IMR-90 (cell line): Measurements from ENCODE around the gene ANKRD52. TPM values are rescaled to one million over a fixed set of nuclear protein-coding genes. Genes with fewer than 3 reads are reported as not detected.

Experiments used
- ATAC-seq: fragments of 200-7000 bp; cut with Tn5 transposase; 2 replicates; pipeline ENCODE4 v1.9.1; 2020; ENCODE audit warnings: low read depth, mild to moderate bottlenecking, moderate library complexity
- BruUV-seq: library from RNA; stranded (reverse); fragments of 400-500 nt; replicated peaks from 2 replicates; lab custom pipeline; 2021; lab: Mats Ljungman, UMichigan
- CTCF ChIA-PET: fragments of 300-600 bp; formaldehyde crosslinking; extraction: SDS; loops from one replicate; lab custom pipeline; 2021; ENCODE audit warnings: antibody characterized with exemption; lab: Yijun Ruan, JAX
- POLR2A ChIA-PET: fragments of 300-600 bp; sonication (Branson Sonifier 250); formaldehyde crosslinking; loops from one replicate; lab custom pipeline; 2022; ENCODE audit warnings: antibody characterized with exemption; ENCODE audit not compliant: unreplicated experiment; lab: Charles Lee
- DNase-seq: peaks from one replicate; pipeline ENCODE4 v3.0.0; 2013
- H2AFZ ChIP-seq: replicated peaks from 2 replicates; pipeline ENCODE3; 2013; ENCODE audit warnings: low read length, mild to moderate bottlenecking; ENCODE audit not compliant: poor library complexity
- H2AK5ac ChIP-seq: 2 replicates; pipeline ENCODE4 v1.6.1; 2013; ENCODE audit warnings: low read depth, low read length, inconsistent platforms
- H2AK9ac ChIP-seq: replicated peaks from 2 replicates; pipeline ENCODE3; 2013; ENCODE audit warnings: mild to moderate bottlenecking, low read depth, low read length, moderate library complexity; ENCODE audit not compliant: poor library complexity
- H2BK120ac ChIP-seq: 2 replicates; pipeline ENCODE4 v1.6.1; 2013; ENCODE audit warnings: low read depth, low read length, inconsistent platforms
- H2BK15ac ChIP-seq: 3 replicates; pipeline ENCODE4 v1.6.1; 2013; ENCODE audit warnings: low read depth, low read length, inconsistent platforms
- H2BK20ac ChIP-seq: 2 replicates; pipeline ENCODE4 v1.6.1; 2013; ENCODE audit warnings: low read depth, mild to moderate bottlenecking, inconsistent platforms, low read length, moderate library complexity
- H2BK5ac ChIP-seq: 2 replicates; pipeline ENCODE4 v1.6.1; 2013; ENCODE audit warnings: mild to moderate bottlenecking, low read depth, low read length, inconsistent platforms; ENCODE audit not compliant: poor library complexity, severe bottlenecking
- H3K14ac ChIP-seq: replicated peaks from 2 replicates; pipeline ENCODE4 v1.6.1; 2013; ENCODE audit warnings: low read depth, low read length, inconsistent platforms
- H3K18ac ChIP-seq: 2 replicates; pipeline ENCODE4 v1.6.1; 2013; ENCODE audit warnings: low read depth, low read length, control low read depth
- H3K23ac ChIP-seq: 2 replicates; pipeline ENCODE4 v1.6.1; 2013; ENCODE audit warnings: low read depth, low read length, inconsistent platforms
- H3K27ac ChIP-seq: 2 replicates; pipeline ENCODE4 v1.5.1; 2013; ENCODE audit warnings: mild to moderate bottlenecking, control low read depth, low read length; ENCODE audit not compliant: insufficient read depth
- H3K27me3 ChIP-seq: 2 replicates; pipeline ENCODE4 v1.6.1; 2013; ENCODE audit warnings: low read length; ENCODE audit not compliant: control insufficient read depth, insufficient read depth
- H3K36me3 ChIP-seq: 2 replicates; pipeline ENCODE4 v1.6.1; 2013; ENCODE audit warnings: low read length, mixed read lengths; ENCODE audit not compliant: control insufficient read depth, insufficient read depth
- H3K4ac ChIP-seq: 2 replicates; pipeline ENCODE4 v1.6.1; 2013; ENCODE audit warnings: low read depth, low read length, inconsistent platforms
- H3K4me1 ChIP-seq: 2 replicates; pipeline ENCODE4 v1.6.1; 2013; ENCODE audit warnings: low read length, mixed read lengths; ENCODE audit not compliant: control insufficient read depth, insufficient read depth
- H3K4me2 ChIP-seq: 2 replicates; pipeline ENCODE4 v1.6.1; 2013; ENCODE audit warnings: low read depth, mild to moderate bottlenecking, control low read depth, low read length, moderate library complexity
- H3K4me3 ChIP-seq: 2 replicates; pipeline ENCODE4 v1.5.1; 2013; ENCODE audit warnings: low read depth, mild to moderate bottlenecking, control low read depth, low read length, moderate library complexity; ENCODE audit not compliant: insufficient read depth
- H3K56ac ChIP-seq: 2 replicates; pipeline ENCODE4 v1.6.1; 2013; ENCODE audit warnings: low read length, inconsistent platforms; ENCODE audit not compliant: insufficient read depth; ENCODE audit errors: extremely low read depth
- H3K79me1 ChIP-seq, 2 experiments: 2 replicates each; pipeline ENCODE4 v1.6.1; 2013; ENCODE audit warnings: low read length in 2 of 2, inconsistent platforms in 1 of 2, low read depth in 1 of 2
- H3K9ac ChIP-seq: 2 replicates; pipeline ENCODE4 v1.6.1; 2013; ENCODE audit warnings: low read depth, low read length, control low read depth
- H3K9me1 ChIP-seq: 2 replicates; pipeline ENCODE4 v1.6.1; 2013; ENCODE audit warnings: low read length, inconsistent platforms; ENCODE audit not compliant: insufficient read depth
- H3K9me3 ChIP-seq: 2 replicates; pipeline ENCODE4 v1.6.1; 2013; ENCODE audit warnings: low read length; ENCODE audit not compliant: control insufficient read depth, insufficient read depth
- H4K20me1 ChIP-seq: 2 replicates; pipeline ENCODE4 v1.6.1; 2013; ENCODE audit warnings: low read length, inconsistent platforms; ENCODE audit not compliant: insufficient read depth
- H4K5ac ChIP-seq: 2 replicates; pipeline ENCODE4 v1.6.1; 2013; ENCODE audit warnings: mild to moderate bottlenecking, low read depth, low read length, control low read depth
- H4K8ac ChIP-seq, 2 experiments: 2 replicates each; pipeline ENCODE4 v1.6.1; 2013; ENCODE audit warnings: low read depth in 2 of 2, low read length in 2 of 2, control low read depth in 1 of 2, inconsistent platforms in 1 of 2
- H4K91ac ChIP-seq: 2 replicates; pipeline ENCODE4 v1.6.1; 2013; ENCODE audit warnings: low read depth, low read length, inconsistent platforms; ENCODE audit not compliant: insufficient read depth
- BHLHE40 ChIP-seq: fragments of 150-350 bp; IDR thresholded peaks from 2 replicates; pipeline ENCODE4 v1.6.1; 2016; ENCODE audit warnings: mild to moderate bottlenecking, low read depth, low read length
- CEBPB ChIP-seq: IDR thresholded peaks from 2 replicates; pipeline ENCODE4 v1.6.1; 2012; ENCODE audit warnings: low read depth, low read length, improper control_type of control experiment
- CHD1 ChIP-seq: IDR thresholded peaks from 2 replicates; pipeline ENCODE4 v1.6.1; 2012; ENCODE audit warnings: low read depth, low read length, improper control_type of control experiment
- CTCF ChIP-seq: conservative IDR thresholded peaks from 2 replicates; pipeline ENCODE4 v1.5.1; 2012; ENCODE audit warnings: mild to moderate bottlenecking, low read depth, low read length, improper control_type of control experiment
- ELK1 ChIP-seq: fragments of 150-350 bp; IDR thresholded peaks from 2 replicates; pipeline ENCODE4 v1.6.1; 2016; ENCODE audit warnings: low read depth, mild to moderate bottlenecking, low read length, moderate library complexity, borderline replicate concordance
- FOS ChIP-seq: fragments of 150-350 bp; IDR thresholded peaks from 2 replicates; pipeline ENCODE4 v1.6.1; 2016; ENCODE audit warnings: low read depth, low read length
- MAFK ChIP-seq: IDR thresholded peaks from 2 replicates; pipeline ENCODE4 v1.6.1; 2012; ENCODE audit warnings: low read depth, low read length, improper control_type of control experiment
- MAZ ChIP-seq: IDR thresholded peaks from 2 replicates; pipeline ENCODE4 v1.6.1; 2012; ENCODE audit warnings: low read depth, mild to moderate bottlenecking, low read length, improper control_type of control experiment, moderate library complexity, borderline replicate concordance
- MXI1 ChIP-seq: IDR thresholded peaks from 2 replicates; pipeline ENCODE4 v1.6.1; 2012; ENCODE audit warnings: low read depth, mild to moderate bottlenecking, low read length, moderate library complexity, borderline replicate concordance
- NFE2L2 ChIP-seq: fragments of 150-350 bp; IDR thresholded peaks from 2 replicates; pipeline ENCODE4 v1.6.1; 2016; ENCODE audit warnings: low read depth, mild to moderate bottlenecking, low read length
- POLR2A ChIP-seq: IDR thresholded peaks from 2 replicates; pipeline ENCODE4 v1.6.1; 2012; ENCODE audit warnings: mild to moderate bottlenecking, low read depth, low read length
- RAD21 ChIP-seq: IDR thresholded peaks from 2 replicates; pipeline ENCODE4 v1.6.1; 2012; ENCODE audit warnings: low read length, improper control_type of control experiment
- RCOR1 ChIP-seq: IDR thresholded peaks from 2 replicates; pipeline ENCODE4 v1.6.1; 2012; ENCODE audit warnings: mild to moderate bottlenecking, low read length, improper control_type of control experiment; ENCODE audit not compliant: insufficient replicate concordance
- RFX5 ChIP-seq: IDR thresholded peaks from 2 replicates; pipeline ENCODE4 v1.8.0; 2012; ENCODE audit warnings: low read depth, mild to moderate bottlenecking, low read length, moderate library complexity
- SMC3 ChIP-seq: fragments of 150-350 bp; IDR thresholded peaks from 2 replicates; pipeline ENCODE4 v1.6.1; 2016; ENCODE audit warnings: low read depth, mild to moderate bottlenecking, antibody characterized with exemption, low read length, moderate library complexity
- USF2 ChIP-seq: fragments of 150-350 bp; IDR thresholded peaks from 2 replicates; pipeline ENCODE4 v1.6.1; 2017; ENCODE audit warnings: mild to moderate bottlenecking, antibody characterized with exemption, low read length, low read depth
- WGBS, 2 experiments: methylation state at CpG; one replicate each; pipeline versions ENCODE4 v1.1.5 to v1.1.7; 2013; ENCODE audit warnings: missing lambda C conversion rate in 2 of 2; ENCODE audit not compliant: insufficient read length in 1 of 2; ENCODE audit errors: extremely low coverage in 2 of 2; 5-methylcytosine and 5-hydroxymethylcytosine counted together
- dilution Hi-C: fragments of 300-500 bp; cut with HindIII; formaldehyde crosslinking; loops from one replicate; pipeline ENCODE4 v1.14.3; 2018; ENCODE audit warnings: low sequenced_read_pairs; ENCODE audit not compliant: unreplicated experiment
- in situ Hi-C: fragments of 300-500 bp; cut with MboI; formaldehyde crosslinking; loops from 3 replicates; pipeline ENCODE4 v1.14.3; 2019; ENCODE audit warnings: low sequenced_read_pairs, inconsistent platforms, mixed read lengths
- intact Hi-C: fragments of 100-400 bp; cut with micrococcal nuclease; formaldehyde crosslinking; loops from 2 replicates; pipeline ENCODE4 v1.10.0; 2022
- polyA plus RNA-seq, 3 experiments: library from polyadenylated mRNA; depleted of rRNA; stranded (reverse); fragments of >200 nt; gene quantifications; 2 replicates each; pipeline ENCODE4 v1.2.3, GENCODE V29; 2012; ENCODE audit warnings: low replicate concordance in 1 of 3
- total RNA-seq: library from RNA; depleted of rRNA; stranded (reverse); fragments of >200 nt; gene quantifications from 2 replicates; pipeline ENCODE4 v1.2.3, GENCODE V29; 2012

Gene ANKRD52
- total and polyA plus RNA-seq, 2 of the 4 experiments (the other 2 are of a cell fraction) = 15.4 to 35.9 TPM

- no peak overlapping the region for H4K8ac ChIP-seq
- POLR2A ChIA-PET = no interaction called here
Observed at GRCh38 chr12:56237552-56237951, 20.6 kb downstream of the ANKRD52 start.

More at GRCh38 chr12:56237552-56237951, 20.6 kb downstream of the ANKRD52 start:
- no peak overlapping the region for H2BK15ac ChIP-seq
- H3K79me1 ChIP-seq = peaks cover 5 to 26% of the 10 kb centered on the region in 2 experiments; a peak in 3 of 4 replicates
- peak; percentile 34 for DNase-seq
- H3K4ac ChIP-seq = no peak overlapping the region
- no peak overlapping the region for H2AFZ ChIP-seq
- intact Hi-C loops (no loop called here), in situ Hi-C loops (no loop called here), dilution Hi-C loops (no loop called here)
- BruUV-seq = no TSS peak
- H3K4me1 ChIP-seq = peaks cover 5% of the 10 kb centered on the region; the same call in 1 of the 2 replicates
- H3K56ac ChIP-seq = no peak overlapping the region
- no peak overlapping the region for H3K4me3 ChIP-seq
- H2AK5ac ChIP-seq = 0 out of 2 replicates have a peak overlapping the region, but pooled peaks have one; percentile 1
- no peaks in the 10 kb centered on the region for H3K27me3 ChIP-seq
- H3K4me2 ChIP-seq = no peak overlapping the region
- H3K23ac ChIP-seq = no peak overlapping the region
- TF ChIP-seq ELK1 (no peak), MAFK (no peak), USF2 (no peak), FOS (no peak), CHD1 (no peak), POLR2A (no peak), NFE2L2 (no peak), SMC3 (no peak), BHLHE40 (no peak), CEBPB (no peak), CTCF (no peak), RCOR1 (no peak), RAD21 (no peak), MAZ (no peak), RFX5 (no peak), MXI1 (no peak)
- H2BK120ac ChIP-seq = no peak overlapping the region
- peaks cover 14% of the 10 kb centered on the region; the same call in 1 of the 2 replicates for H3K9me1 ChIP-seq
- H3K36me3 ChIP-seq = peaks cover 44% of the 10 kb centered on the region
- H3K9me3 ChIP-seq = no peaks in the 10 kb centered on the region
- H4K91ac ChIP-seq = no peak overlapping the region
- no peak overlapping the region for H2BK20ac ChIP-seq
- H3K27ac ChIP-seq = no peak overlapping the region
- H2AK9ac ChIP-seq = peak overlapping the region; percentile 50
- CTCF ChIA-PET = no interaction called here
- no peak overlapping the region for H4K5ac ChIP-seq
- H3K9ac ChIP-seq = no peak overlapping the region
- H2BK5ac ChIP-seq = no peak overlapping the region
- H3K18ac ChIP-seq = no peak overlapping the region
- peak; percentile 70 for ATAC-seq
- H4K20me1 ChIP-seq = peaks cover 19% of the 10 kb centered on the region
- no peak overlapping the region for H3K14ac ChIP-seq
- WGBS, 2 experiments = no CpG with 5 or more reads among the region's 11 CpGs
